Activated CD4-positive, alpha-beta memory T cell treated with anti-CD3 and anti-CD28 coated beads for 36 hours (primary cell): ENCODE data around the gene EMILIN2. TPM values are rescaled to one million over a fixed set of nuclear protein-coding genes. Genes with fewer than 3 reads are reported as not detected.
A peak's percentile ranks its signal among the peaks of the same experiment; 100 is the strongest.

ENCODE experiments used
- CTCF ChIA-PET: fragments of 350-600 bp; sonication (Branson Sonifier 250); formaldehyde crosslinking; loops from one replicate; lab custom pipeline; 2021; ENCODE audit warnings: antibody characterized with exemption, inconsistent platforms; lab: Charles Lee
- POLR2A ChIA-PET: fragments of 350-600 bp; sonication (Branson Sonifier 250); formaldehyde crosslinking; loops from one replicate; lab custom pipeline; 2021; ENCODE audit warnings: antibody characterized with exemption; lab: Charles Lee
- DNase-seq: peaks from one replicate; pipeline ENCODE4 v3.0.0-alpha.2; 2020
- H3K27ac Mint-ChIP-seq: one replicate; pipeline ENCODE4 v1.8.0; 2021; ENCODE audit warnings: mixed read lengths
- H3K27me3 Mint-ChIP-seq: one replicate; pipeline ENCODE4 v1.8.0; 2021; ENCODE audit warnings: mixed read lengths
- H3K36me3 Mint-ChIP-seq: one replicate; pipeline ENCODE4 v1.8.0; 2021; ENCODE audit warnings: mixed read lengths
- H3K4me1 Mint-ChIP-seq: one replicate; pipeline ENCODE4 v1.8.0; 2021; ENCODE audit warnings: low read depth, mixed read lengths
- H3K4me3 Mint-ChIP-seq: one replicate; pipeline ENCODE4 v1.8.0; 2021; ENCODE audit warnings: mild to moderate bottlenecking, mixed read lengths
- H3K9me3 Mint-ChIP-seq: one replicate; pipeline ENCODE4 v1.8.0; 2021; ENCODE audit warnings: mixed read lengths
- intact Hi-C: fragments of 100-400 bp; cut with micrococcal nuclease; formaldehyde crosslinking; loops from one replicate; pipeline ENCODE4 v1.15.1; 2023
- total RNA-seq, 2 experiments: library from RNA; stranded (reverse); gene quantifications; one replicate each; pipeline ENCODE4 v1.2.3, GENCODE V29; 2021

Gene EMILIN2
- total RNA-seq, 2 experiments from 2014 or later, result 18.7 to 20.1 TPM

- Mint-ChIP-seq H3K4me1 (peaks cover 8% of the 10 kb centered on the region), H3K4me3 (no peak overlapping the region), H3K36me3 (peaks cover 74% of the 10 kb centered on the region), H3K9me3 (no peaks in the 10 kb centered on the region), H3K27ac (no peak overlapping the region), H3K27me3 (no peaks in the 10 kb centered on the region)
- POLR2A ChIA-PET, result no interaction called here
- intact Hi-C loops, result no loop called here
- no peak for DNase-seq
- CTCF ChIA-PET, result interaction anchor here (1.4 kb wide), 1 partner anchor 230 kb away, joined by 3 read pairs; no protein-coding TSS in a partner anchor
Observed at GRCh38 chr18:2921778-2922177, 75.0 kb downstream of the EMILIN2 start.

DNA sequence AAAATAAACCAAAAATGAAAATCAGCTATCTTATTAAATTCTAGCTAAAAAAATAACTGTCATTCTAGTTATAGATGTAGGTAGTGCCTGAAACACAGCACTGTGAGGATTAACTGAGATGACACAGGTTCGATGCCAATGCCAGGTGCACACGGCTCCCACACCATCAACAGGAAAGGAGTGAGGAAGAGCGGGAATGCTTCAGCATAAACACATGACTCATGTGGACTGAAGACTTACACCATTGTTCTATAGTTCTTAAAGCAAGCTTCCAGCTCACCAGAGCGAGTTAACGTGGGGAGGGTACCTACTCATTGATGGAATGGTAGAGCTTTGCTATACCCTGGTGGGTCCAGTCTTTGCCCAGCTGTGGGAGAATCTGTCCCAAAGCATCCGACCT, 76.7 kb downstream of the EMILIN2 start:
- Mint-ChIP-seq H3K4me3 (no peak overlapping the region), H3K4me1 (no peaks in the 10 kb centered on the region), H3K27ac (no peak overlapping the region), H3K27me3 (no peaks in the 10 kb centered on the region), H3K36me3 (peaks cover 75% of the 10 kb centered on the region), H3K9me3 (no peaks in the 10 kb centered on the region)
- ChIA-PET CTCF (interaction anchor here (0.9 to 1.2 kb wide), 4 partner anchors 31 to 206 kb away, joined by 3 to 5 read pairs (median 4); no protein-coding TSS in a partner anchor), POLR2A (interaction anchor here (1.2 kb wide), 1 partner anchor 11 kb away, joined by 4 read pairs; no protein-coding TSS in a partner anchor)
- intact Hi-C loops, result no loop called here
- no peak for DNase-seq

DNA sequence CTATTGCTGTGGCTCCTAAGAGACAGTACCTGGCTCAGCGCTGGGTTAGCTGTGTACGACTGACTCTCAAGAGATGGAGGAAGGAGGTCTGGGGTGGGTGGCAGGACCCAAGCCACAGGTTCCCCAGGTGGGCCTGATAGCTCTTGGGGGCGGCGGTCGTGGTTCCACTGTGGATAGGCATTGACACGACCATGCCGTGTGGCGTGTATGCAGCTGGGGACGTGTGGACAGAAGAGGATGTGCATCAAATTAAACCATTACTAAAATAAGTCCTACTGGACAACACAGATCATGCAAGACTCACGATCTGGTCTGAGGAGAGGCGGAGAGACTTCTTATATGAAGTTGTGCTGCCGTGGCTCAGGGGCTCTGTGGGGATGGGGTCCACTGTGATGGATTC, 78.1 kb downstream of the EMILIN2 start:
- POLR2A ChIA-PET, result no interaction called here
- Mint-ChIP-seq H3K4me1 (no peaks in the 10 kb centered on the region), H3K27ac (no peak overlapping the region), H3K27me3 (no peaks in the 10 kb centered on the region), H3K9me3 (no peaks in the 10 kb centered on the region), H3K36me3 (peaks cover 73% of the 10 kb centered on the region), H3K4me3 (no peak overlapping the region)
- DNase-seq, result no peak
- intact Hi-C loops, result no loop called here
- CTCF ChIA-PET, result interaction anchor here (1.4 to 1.7 kb wide), 2 partner anchors 59 to 204 kb away, joined by 3 to 4 read pairs; no protein-coding TSS in a partner anchor

DNA sequence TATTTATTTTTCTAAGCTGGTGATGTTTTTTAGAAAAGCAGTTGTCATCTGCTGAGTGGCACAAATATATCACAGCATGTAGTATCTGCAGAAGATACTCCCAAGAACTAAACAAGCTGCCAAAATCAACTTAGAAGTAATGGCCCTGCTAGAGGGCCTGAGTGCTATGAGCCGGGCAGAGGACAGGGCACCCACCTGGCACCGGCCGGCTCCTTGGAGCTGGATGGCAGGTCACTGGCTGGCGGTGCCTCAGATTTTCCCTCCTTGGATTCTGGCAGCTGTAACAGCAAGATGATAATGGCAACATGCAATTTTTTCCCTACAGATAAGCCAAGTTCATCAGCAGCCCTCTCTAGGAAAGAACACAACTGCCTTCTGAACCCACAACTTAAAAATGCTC, 79.7 kb downstream of the EMILIN2 start:
- peaks cover 72% of the 10 kb centered on the region for H3K36me3 Mint-ChIP-seq
- intact Hi-C loops, result no loop called here
- ChIA-PET CTCF (interaction anchor here (1.2 to 14.7 kb wide), 3 partner anchors 60 to 319 kb away, joined by 3 to 185 read pairs (median 71); no protein-coding TSS in a partner anchor), POLR2A (interaction anchor here (0.6 kb wide), 1 partner anchor 57 kb away, joined by 3 read pairs; no protein-coding TSS in a partner anchor)
- no peak for DNase-seq
- H3K27ac Mint-ChIP-seq, result peak overlapping the region; percentile 33
- H3K27me3 Mint-ChIP-seq, result no peaks in the 10 kb centered on the region
- no peaks in the 10 kb centered on the region for H3K4me1 Mint-ChIP-seq
- H3K4me3 Mint-ChIP-seq, result no peak overlapping the region
- no peaks in the 10 kb centered on the region for H3K9me3 Mint-ChIP-seq

- H3K4me1 Mint-ChIP-seq, result peaks cover 7% of the 10 kb centered on the region
- POLR2A ChIA-PET, result interaction anchor here (1.0 kb wide), 1 partner anchor 43 kb away, joined by 3 read pairs; no protein-coding TSS in a partner anchor
- H3K27ac Mint-ChIP-seq, result peak overlapping the region; percentile 25
- intact Hi-C loops, result no loop called here
- no peaks in the 10 kb centered on the region for H3K27me3 Mint-ChIP-seq
- peaks cover 69% of the 10 kb centered on the region for H3K36me3 Mint-ChIP-seq
- DNase-seq, result no peak
- no peak overlapping the region for H3K4me3 Mint-ChIP-seq
- H3K9me3 Mint-ChIP-seq, result no peaks in the 10 kb centered on the region
- CTCF ChIA-PET, result interaction anchor here (1.4 to 14.7 kb wide), 5 partner anchors 59 to 319 kb away, joined by 4 to 185 read pairs (median 9); no protein-coding TSS in a partner anchor
Observed at GRCh38 chr18:2927745-2928144, 80.9 kb downstream of the EMILIN2 start.

- H3K36me3 Mint-ChIP-seq, result peaks cover 66% of the 10 kb centered on the region
- peak overlapping the region; percentile 18 for H3K4me3 Mint-ChIP-seq
- H3K4me1 Mint-ChIP-seq, result peaks cover 45% of the 10 kb centered on the region
Observed at GRCh38 chr18:2932247-2933181, 85.7 kb downstream of the EMILIN2 start.

DNA sequence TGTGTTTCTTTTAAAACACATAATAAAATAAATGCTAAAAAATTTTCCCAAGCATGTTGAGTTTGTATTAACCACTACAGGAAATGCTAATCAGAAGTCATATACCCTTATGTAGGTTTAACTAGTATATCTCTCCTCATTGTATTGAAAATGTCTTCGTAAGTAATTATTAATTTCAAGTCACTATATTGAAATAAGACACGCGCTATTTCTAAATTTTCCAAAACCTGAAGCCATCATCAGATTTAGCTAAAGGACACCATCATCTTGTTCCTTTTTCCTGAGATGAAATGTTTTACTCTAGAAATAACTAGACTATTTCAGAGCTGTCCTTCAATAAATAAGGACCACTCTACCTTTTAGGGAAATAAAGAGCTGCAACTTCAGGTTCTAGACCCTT, 87.2 kb downstream of the EMILIN2 start:
- no peak overlapping the region for H3K27ac Mint-ChIP-seq
- H3K9me3 Mint-ChIP-seq, result no peaks in the 10 kb centered on the region
- H3K27me3 Mint-ChIP-seq, result no peaks in the 10 kb centered on the region
- H3K4me1 Mint-ChIP-seq, result peaks cover 51% of the 10 kb centered on the region
- CTCF ChIA-PET, result interaction anchor here (0.8 to 14.7 kb wide), 15 partner anchors 14 to 312 kb away, joined by 3 to 185 read pairs (median 11); no protein-coding TSS in a partner anchor
- intact Hi-C loops, result loop anchor here (2.0 kb wide), 2 partner anchors 27 to 59 kb away; no protein-coding TSS in a partner anchor
- H3K36me3 Mint-ChIP-seq, result peaks cover 69% of the 10 kb centered on the region
- H3K4me3 Mint-ChIP-seq, result no peak overlapping the region
- no peak for DNase-seq
- POLR2A ChIA-PET, result interaction anchor here (0.8 to 2.3 kb wide), 3 partner anchors 47 to 312 kb away, joined by 3 to 8 read pairs (median 5); no protein-coding TSS in a partner anchor

More at GRCh38 chr18:2932247-2933181, 85.7 kb downstream of the EMILIN2 start:
- DNase-seq, result no peak
- no peaks in the 10 kb centered on the region for H3K9me3 Mint-ChIP-seq
- H3K27me3 Mint-ChIP-seq, result no peaks in the 10 kb centered on the region
- H3K27ac Mint-ChIP-seq, result peak overlapping the region; percentile 89
- ChIA-PET POLR2A (interaction anchor here (2.1 to 2.3 kb wide), 2 partner anchors 48 to 53 kb away, joined by 5 to 8 read pairs; no protein-coding TSS in a partner anchor), CTCF (interaction anchor here (0.6 to 14.7 kb wide), 28 partner anchors 12 to 314 kb away, joined by 3 to 185 read pairs (median 5); no protein-coding TSS in a partner anchor)
- intact Hi-C loops, result loop anchor here (1.0 to 2.0 kb wide), 6 partner anchors 28 to 314 kb away; no protein-coding TSS in a partner anchor

DNA sequence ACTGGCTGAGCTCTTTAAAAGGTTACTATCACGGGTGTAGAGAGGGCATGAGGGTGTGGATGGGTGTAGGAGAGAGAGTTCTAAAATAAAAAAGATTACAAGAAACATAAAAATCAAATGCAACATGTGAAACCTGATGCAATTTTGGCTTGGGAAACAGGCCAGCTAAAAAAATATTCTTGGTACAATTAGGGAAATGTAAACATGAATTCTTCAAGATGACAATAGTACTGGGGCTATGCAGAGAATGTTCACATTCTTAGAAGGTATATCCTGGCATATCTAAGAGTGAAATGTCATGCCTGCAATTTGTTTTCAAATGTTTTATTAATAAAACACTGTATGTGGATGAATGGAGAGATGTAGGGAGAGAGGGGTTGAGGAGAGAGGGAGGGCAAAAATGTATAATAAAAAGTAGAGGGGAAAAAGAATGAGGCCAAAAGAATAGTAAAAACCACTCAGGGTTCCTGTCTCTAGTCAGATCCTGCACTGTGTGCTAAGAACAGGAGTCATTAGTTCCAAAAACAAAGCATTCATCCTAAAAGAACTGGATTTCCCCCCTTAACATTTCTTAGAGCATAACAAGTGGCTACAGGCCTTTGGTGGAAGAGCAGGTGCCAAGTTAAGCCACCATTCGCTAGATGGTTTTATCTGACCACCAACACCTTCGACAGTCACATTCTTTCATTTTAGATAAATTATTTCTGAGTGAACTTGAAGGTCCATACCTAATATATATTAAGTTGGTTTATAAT, 88.8 kb downstream of the EMILIN2 start:
- intact Hi-C loops, result loop anchor here (1.0 kb wide), 1 partner anchor 21 kb away; no protein-coding TSS in a partner anchor
- CTCF ChIA-PET, result interaction anchor here (0.8 to 14.7 kb wide), 6 partner anchors 51 to 216 kb away, joined by 3 to 185 read pairs (median 27); no protein-coding TSS in a partner anchor
- Mint-ChIP-seq H3K4me3 (no peak overlapping the region), H3K27ac (peak overlapping the region; percentile 61), H3K27me3 (no peaks in the 10 kb centered on the region), H3K9me3 (no peaks in the 10 kb centered on the region), H3K36me3 (peaks cover 62% of the 10 kb centered on the region), H3K4me1 (peaks cover 66% of the 10 kb centered on the region)
- DNase-seq, result no peak
- POLR2A ChIA-PET, result no interaction called here

GRCh38 chr18:2939317-2939716, 92.5 kb downstream of the EMILIN2 start:
- H3K4me1 Mint-ChIP-seq, result peaks cover 62% of the 10 kb centered on the region
- ChIA-PET POLR2A (interaction anchor here (1.3 kb wide), 1 partner anchor 58 kb away, joined by 5 read pairs; no protein-coding TSS in a partner anchor), CTCF (interaction anchor here (1.1 to 14.7 kb wide), 4 partner anchors 19 to 55 kb away, joined by 3 to 185 read pairs (median 4); no protein-coding TSS in a partner anchor)

GRCh38 chr18:2948038-2948437, 101.2 kb downstream of the EMILIN2 start:
- Mint-ChIP-seq H3K4me1 (peaks cover 54% of the 10 kb centered on the region), H3K36me3 (peaks cover 59% of the 10 kb centered on the region), H3K27me3 (no peaks in the 10 kb centered on the region), H3K4me3 (no peak overlapping the region), H3K27ac (no peak overlapping the region), H3K9me3 (no peaks in the 10 kb centered on the region)
- DNase-seq, result no peak
- intact Hi-C loops, result no loop called here
- ChIA-PET CTCF (interaction anchor here (0.9 to 2.5 kb wide), 11 partner anchors 11 to 203 kb away, joined by 3 to 24 read pairs (median 5); no protein-coding TSS in a partner anchor), POLR2A (interaction anchor here (1.5 kb wide), 1 partner anchor 11 kb away, joined by 5 read pairs; no protein-coding TSS in a partner anchor)

More at GRCh38 chr18:2939317-2939716, 92.5 kb downstream of the EMILIN2 start:
- H3K27me3 Mint-ChIP-seq, result no peaks in the 10 kb centered on the region
- H3K27ac Mint-ChIP-seq, result peak overlapping the region; percentile 47
- no peak overlapping the region for H3K4me3 Mint-ChIP-seq
- H3K9me3 Mint-ChIP-seq, result no peaks in the 10 kb centered on the region
- peaks cover 45% of the 10 kb centered on the region for H3K36me3 Mint-ChIP-seq
- intact Hi-C loops, result no loop called here
- no peak for DNase-seq

DNA sequence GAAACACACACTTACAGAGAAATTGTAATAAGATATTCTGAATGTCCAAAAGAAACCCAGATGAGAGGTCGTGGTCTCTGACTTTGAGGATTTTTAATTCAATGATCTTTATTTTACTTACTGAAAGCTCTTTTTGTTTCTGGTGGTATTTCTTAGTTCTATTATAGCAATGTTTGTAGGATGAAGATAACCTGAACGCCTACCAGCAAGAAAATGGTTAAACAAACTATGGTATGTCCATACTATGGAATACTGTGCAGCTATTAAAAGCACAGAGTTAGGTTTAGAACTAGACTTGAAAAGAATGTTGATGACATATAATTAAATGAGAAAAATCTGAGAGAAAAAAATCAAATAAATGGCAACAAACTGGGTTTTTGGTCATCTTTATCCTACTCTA, 105.8 kb downstream of the EMILIN2 start:
- ChIA-PET POLR2A (no interaction called here), CTCF (interaction anchor here (0.6 to 1.6 kb wide), 7 partner anchors 9 to 124 kb away, joined by 3 to 6 read pairs (median 3); no protein-coding TSS in a partner anchor)
- Mint-ChIP-seq H3K36me3 (peaks cover 80% of the 10 kb centered on the region), H3K4me1 (peaks cover 75% of the 10 kb centered on the region), H3K27ac (peak overlapping the region; percentile 52), H3K4me3 (no peak overlapping the region), H3K9me3 (no peaks in the 10 kb centered on the region), H3K27me3 (no peaks in the 10 kb centered on the region)
- no peak for DNase-seq
- intact Hi-C loops, result no loop called here
